Neutrophil (primary cell): ENCODE data around the gene CDKL4.

Experiments used
- H3K27ac ChIP-seq: fragments of 200-600 bp; sonication (generic); 2 replicates; pipeline ENCODE4 v1.5.1; 2016; ENCODE audit warnings: mild to moderate bottlenecking, moderate library complexity
- H3K27me3 ChIP-seq: fragments of 200-600 bp; sonication (generic); 2 replicates; pipeline ENCODE4 v1.6.0; 2016; ENCODE audit warnings: mild to moderate bottlenecking
- H3K36me3 ChIP-seq: fragments of 200-600 bp; sonication (generic); 2 replicates; pipeline ENCODE4 v1.5.1; 2017
- H3K4me1 ChIP-seq, 2 experiments: fragments of 200-600 bp in 1 of 2; sonication (generic) in 1 of 2; 1 replicate in 1 of 2; 2 replicates in 1 of 2; pipeline versions ENCODE4 v1.5.1 to v1.6.1; 2013 to 2016; ENCODE audit warnings: low read depth in 1 of 2, low read length in 1 of 2, mild to moderate bottlenecking in 1 of 2, moderate library complexity in 1 of 2; ENCODE audit not compliant: control insufficient read depth in 1 of 2, insufficient read depth in 1 of 2
- H3K4me3 ChIP-seq, 2 experiments: fragments of 200-600 bp in 1 of 2; sonication (generic) in 1 of 2; 1 replicate in 1 of 2; 2 replicates in 1 of 2; pipeline ENCODE4 v1.5.1; 2013 to 2016; ENCODE audit warnings: low read depth in 1 of 2, low read length in 1 of 2, mild to moderate bottlenecking in 1 of 2, moderate library complexity in 1 of 2
- H3K9me3 ChIP-seq: fragments of 200-600 bp; sonication (generic); 2 replicates; pipeline ENCODE4 v1.5.1; 2016
- TF ChIP-seq, protein P1 (sequence below): fragments of 200-600 bp; sonication (generic); IDR thresholded peaks from 2 replicates; pipeline ENCODE4 v1.5.1; 2016; ENCODE audit warnings: antibody characterized with exemption

Gene CDKL4

DNA sequence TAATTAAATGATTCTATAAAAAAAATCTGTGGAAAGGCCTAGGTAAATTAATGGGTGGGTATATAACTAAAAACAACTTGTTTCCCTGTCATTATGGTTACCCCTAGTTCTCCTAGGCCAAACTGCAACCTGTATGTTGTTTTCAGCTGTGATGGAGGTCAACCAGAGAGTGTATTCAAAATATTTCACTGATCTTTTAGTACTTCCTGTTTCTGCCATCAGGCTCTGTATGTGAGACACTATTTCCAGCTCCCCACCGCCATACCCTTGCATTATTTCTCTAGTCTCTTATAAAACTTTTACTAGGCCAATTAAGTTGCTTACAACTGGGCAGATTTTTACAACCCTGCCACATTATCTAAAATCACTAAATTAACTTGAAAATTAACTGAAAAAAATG lies 21.0 kb upstream of the CDKL4 start:
- H3K9me3 ChIP-seq = no peaks in the 10 kb centered on the region
- H3K36me3 ChIP-seq = no peaks in the 10 kb centered on the region
- no peak overlapping the region for H3K27ac ChIP-seq
- TF ChIP-seq, protein P1, sequence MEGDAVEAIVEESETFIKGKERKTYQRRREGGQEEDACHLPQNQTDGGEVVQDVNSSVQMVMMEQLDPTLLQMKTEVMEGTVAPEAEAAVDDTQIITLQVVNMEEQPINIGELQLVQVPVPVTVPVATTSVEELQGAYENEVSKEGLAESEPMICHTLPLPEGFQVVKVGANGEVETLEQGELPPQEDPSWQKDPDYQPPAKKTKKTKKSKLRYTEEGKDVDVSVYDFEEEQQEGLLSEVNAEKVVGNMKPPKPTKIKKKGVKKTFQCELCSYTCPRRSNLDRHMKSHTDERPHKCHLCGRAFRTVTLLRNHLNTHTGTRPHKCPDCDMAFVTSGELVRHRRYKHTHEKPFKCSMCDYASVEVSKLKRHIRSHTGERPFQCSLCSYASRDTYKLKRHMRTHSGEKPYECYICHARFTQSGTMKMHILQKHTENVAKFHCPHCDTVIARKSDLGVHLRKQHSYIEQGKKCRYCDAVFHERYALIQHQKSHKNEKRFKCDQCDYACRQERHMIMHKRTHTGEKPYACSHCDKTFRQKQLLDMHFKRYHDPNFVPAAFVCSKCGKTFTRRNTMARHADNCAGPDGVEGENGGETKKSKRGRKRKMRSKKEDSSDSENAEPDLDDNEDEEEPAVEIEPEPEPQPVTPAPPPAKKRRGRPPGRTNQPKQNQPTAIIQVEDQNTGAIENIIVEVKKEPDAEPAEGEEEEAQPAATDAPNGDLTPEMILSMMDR = no peak
- H3K4me1 ChIP-seq = no peaks in the 10 kb centered on the region
- no peak overlapping the region for H3K4me3 ChIP-seq
- H3K27me3 ChIP-seq = no peaks in the 10 kb centered on the region

DNA sequence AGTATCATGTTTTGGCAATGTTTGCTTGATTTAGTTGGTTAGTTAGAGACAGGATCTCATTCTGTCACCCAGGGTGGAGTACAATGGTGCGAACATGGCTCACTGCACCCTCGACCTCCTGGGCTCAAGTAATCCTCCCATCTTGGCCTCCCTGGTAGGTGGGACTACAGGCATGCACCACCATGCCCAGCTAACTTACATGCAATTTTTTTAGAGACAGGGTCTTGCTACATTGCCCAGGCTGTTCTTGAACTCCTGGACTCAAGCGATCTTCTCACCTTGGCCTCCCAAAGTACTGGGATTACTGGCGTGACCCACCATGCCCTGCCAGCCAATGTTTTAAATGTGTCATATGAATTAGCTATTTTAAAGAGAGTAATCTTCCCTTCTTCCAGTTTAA lies 16.3 kb upstream of the CDKL4 start:
- H3K9me3 ChIP-seq = no peaks in the 10 kb centered on the region
- no peak overlapping the region for H3K27ac ChIP-seq
- no peaks in the 10 kb centered on the region for H3K36me3 ChIP-seq
- no peaks in the 10 kb centered on the region for H3K27me3 ChIP-seq
- no peak overlapping the region for H3K4me3 ChIP-seq
- TF ChIP-seq, protein P1 = no peak
- H3K4me1 ChIP-seq = no peaks in the 10 kb centered on the region

DNA sequence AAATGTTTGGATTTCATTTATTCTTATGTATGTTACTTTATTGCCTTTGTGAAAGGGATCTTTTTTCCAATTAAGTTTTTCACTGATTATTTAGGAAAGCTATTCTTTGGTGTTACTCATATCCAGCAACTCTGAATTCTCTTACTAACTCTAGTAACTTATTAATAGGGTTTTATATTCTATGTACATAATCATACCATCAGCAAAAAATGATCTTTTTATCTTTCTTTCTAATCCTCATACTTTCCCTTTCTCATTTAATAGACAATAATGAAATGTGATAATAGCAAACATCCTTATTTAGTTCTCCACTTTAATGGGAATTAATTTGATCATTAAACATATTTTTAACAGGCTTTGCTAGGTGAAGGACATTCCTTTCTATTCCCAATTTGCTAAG lies 12.3 kb upstream of the CDKL4 start:
- TF ChIP-seq, protein P1 = no peak
- no peaks in the 10 kb centered on the region for H3K36me3 ChIP-seq
- H3K4me3 ChIP-seq = no peak overlapping the region
- H3K9me3 ChIP-seq = no peaks in the 10 kb centered on the region
- no peak overlapping the region for H3K27ac ChIP-seq
- H3K4me1 ChIP-seq = no peaks in the 10 kb centered on the region
- no peaks in the 10 kb centered on the region for H3K27me3 ChIP-seq

DNA sequence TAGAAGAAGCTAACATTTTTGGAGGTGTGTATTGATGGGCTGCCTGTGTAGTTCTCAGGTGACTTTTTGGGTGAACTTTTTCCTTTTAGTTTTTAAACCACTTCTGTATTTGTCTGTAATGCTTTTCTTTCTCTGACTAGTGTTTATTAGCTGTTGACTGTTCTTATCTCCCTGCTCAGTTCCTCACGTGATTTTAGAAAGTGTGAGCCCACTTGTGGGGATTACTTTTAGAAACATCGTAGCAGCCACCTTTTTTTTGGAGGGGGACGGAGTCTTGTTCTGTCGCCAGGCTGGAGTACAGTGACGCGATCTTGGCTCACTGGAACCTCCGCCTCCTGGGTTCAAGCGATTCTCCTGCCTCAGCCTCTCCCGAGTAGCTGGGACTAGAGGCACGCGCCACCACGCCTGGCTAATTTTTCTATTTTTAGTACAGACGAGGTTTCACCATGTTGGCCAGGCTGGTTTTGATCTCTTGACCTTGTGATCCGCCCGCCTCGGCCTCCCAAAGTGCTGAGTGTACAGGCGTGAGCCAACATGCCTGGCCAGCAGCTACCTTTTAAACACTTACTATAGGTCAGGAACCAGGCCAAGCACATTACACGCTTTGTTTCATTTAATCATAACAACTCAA lies 9.2 kb upstream of the CDKL4 start:
- H3K36me3 ChIP-seq = no peaks in the 10 kb centered on the region

DNA sequence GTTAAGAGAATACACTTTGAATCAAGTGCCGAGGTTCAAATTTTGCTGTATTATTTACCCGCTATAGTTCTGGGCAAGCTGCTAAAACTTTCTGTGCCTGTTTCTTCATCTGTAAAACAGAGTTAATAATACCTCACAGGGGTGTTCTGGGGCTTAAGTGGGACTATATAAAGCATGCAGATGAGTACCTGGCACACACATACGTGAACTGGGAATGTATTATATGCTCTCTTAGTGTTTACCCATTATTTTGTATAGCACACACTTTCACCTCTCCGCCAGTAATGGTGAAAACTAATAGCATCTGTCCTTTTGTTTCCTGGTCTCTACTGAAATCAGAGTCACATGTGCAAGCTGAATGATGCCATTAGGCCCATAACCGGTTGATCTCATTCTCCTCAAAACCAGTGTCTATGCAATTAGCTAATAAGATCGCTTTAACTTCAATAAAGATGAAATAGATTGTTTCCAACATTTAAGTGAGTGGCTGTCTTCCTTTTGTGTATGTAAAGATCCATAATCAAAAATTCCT lies 3.8 kb upstream of the CDKL4 start:
- peaks cover 6 to 8% of the 10 kb centered on the region in 2 experiments for H3K4me1 ChIP-seq
- H3K27me3 ChIP-seq = no peaks in the 10 kb centered on the region
- no peak overlapping the region for H3K4me3 ChIP-seq
- TF ChIP-seq, protein P1 = no peak
- H3K36me3 ChIP-seq = no peaks in the 10 kb centered on the region
- no peak overlapping the region for H3K27ac ChIP-seq
- no peaks in the 10 kb centered on the region for H3K9me3 ChIP-seq

More for the DNA sequence above, 9.2 kb upstream of the CDKL4 start:
- no peak overlapping the region for H3K4me3 ChIP-seq
- TF ChIP-seq, protein P1 = no peak
- no peaks in the 10 kb centered on the region for H3K27me3 ChIP-seq
- H3K4me1 ChIP-seq = no peaks in the 10 kb centered on the region
- H3K27ac ChIP-seq = no peak overlapping the region
- no peaks in the 10 kb centered on the region for H3K9me3 ChIP-seq
